Islet of Langerhans (tissue), 1 donor: ENCODE data around the gene CASTOR1.

Experiments used
- FAIRE-seq: peaks from one replicate; lab custom pipeline; 2011; peaks lifted over from hg19 to GRCh38; lab: Jason Lieb, UNC

Gene CASTOR1

GRCh38 chr22:30284172-30284571, 5.1 kb downstream of the CASTOR1 start:
- no peak for FAIRE-seq

DNA sequence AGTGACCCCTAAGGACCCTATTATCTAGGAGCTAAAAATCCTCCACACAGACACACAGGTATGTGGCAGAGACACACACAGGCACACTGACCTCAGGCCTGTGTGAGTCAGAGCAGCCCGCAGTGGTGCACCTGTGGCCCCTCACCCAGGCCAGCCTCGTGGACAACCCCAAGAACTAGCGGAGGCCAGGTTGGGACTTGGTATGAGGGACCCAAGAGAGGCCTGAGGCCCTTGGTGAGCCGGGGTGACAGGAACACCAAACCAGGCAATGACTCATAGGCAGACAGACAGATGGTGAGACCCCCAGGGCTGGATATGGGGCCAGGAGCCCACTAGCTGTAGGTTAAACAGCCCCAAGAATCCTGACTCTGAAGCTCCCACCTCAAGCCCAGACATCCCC, 6.0 kb downstream of the CASTOR1 start:
- no peak for FAIRE-seq

DNA sequence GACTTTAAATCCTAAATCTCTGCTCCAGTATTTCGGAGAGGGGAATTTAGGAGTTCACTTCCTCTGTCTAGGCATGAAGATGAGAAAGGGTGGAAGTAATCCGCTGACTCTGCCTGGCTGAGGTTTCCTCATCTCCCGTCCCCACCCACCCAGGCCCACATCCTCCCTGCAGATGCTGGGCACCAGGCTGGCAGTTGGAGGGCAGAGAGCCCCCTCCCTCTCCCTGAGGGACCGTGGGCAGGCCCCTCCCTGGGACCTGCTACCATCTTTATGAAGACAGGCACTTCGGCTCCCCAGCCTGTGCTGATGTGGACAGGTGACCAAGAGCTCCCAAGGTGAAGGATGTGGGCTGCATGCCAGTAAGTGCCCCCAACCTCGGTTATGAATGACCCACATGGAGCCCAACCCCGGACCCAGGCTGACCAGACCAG, 6.7 kb downstream of the CASTOR1 start:
- FAIRE-seq: no peak

DNA sequence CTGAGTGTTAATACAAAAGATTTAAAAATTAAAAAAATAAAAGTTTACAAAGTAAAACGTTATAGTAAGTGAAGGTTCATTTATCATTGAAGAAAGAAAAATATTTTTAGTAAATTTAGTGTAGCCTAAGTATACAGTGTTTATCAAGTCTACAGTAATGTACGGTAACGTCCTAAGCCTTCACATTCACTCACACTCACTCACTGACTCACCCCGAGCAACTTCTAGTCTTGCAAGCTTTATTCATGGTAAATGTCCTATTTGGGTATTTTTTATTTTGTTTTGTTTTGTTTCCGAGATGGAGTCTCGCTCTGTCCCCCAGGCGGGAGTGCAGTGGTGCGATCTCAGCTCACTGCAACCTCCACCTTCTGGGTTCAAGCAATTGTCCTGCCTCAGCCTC, 8.8 kb downstream of the CASTOR1 start:
- FAIRE-seq: no peak

DNA sequence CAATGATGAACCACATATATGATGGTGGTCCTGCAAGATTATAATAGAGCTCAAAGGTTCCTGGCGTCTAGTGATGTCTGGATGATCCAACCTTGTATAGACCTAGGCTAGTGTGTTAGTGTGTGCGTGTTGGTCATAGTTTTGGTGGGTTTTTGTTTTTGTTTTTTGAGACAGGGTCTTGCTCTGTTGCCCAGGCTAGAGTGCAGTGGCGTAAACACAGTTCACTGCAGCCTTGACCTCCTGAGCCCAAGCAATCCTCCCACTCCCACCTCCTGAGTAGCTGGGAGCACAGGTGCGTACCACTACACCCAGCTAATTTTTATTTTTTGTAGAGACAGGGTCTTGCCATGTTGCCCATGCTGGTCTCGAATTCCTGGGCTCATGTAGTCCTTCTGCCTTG, 9.4 kb downstream of the CASTOR1 start:
- FAIRE-seq: no peak

DNA sequence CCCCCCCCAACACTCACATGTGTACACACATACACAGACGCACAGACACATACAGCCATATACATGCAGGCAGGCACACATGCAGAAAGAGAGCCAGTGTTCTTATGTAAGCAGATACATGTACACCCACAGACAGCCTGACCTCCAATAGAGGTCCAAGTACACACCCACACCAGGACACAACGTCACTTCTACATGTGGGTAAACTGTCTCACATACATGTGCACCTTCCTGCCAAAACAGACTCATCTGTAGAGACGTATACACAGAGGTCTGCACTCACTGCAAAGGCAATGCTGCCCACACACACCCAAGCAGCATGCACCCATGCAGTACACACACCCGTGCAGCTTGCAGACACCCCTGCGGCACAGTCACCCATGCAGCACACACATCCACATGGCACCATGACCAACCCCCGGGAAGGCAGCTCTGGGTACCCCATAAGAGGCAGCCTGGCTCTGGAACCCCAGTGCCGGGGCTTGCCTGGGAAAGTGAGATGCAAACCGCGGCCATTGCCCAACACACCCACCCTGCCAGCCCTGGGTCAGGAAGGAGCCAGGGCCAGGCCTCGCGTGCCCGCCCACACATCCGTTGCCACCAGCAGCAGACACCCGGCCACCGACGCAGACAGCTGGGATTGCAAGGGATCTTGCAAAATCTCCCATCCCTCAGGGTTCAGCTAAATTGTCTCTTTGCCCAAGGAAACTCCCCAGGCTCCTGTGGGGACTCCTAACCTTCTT, 10.1 kb downstream of the CASTOR1 start:
- FAIRE-seq: no peak

- FAIRE-seq: no peak
These were observed 11.6 kb downstream of the CASTOR1 start for GRCh38 chr22:30277547-30278344.

GRCh38 chr22:30276039-30276438, 13.3 kb downstream of the CASTOR1 start:
- FAIRE-seq: no peak

- FAIRE-seq: no peak
These were observed 13.7 kb downstream of the CASTOR1 start for GRCh38 chr22:30275625-30276024.

- no peak for FAIRE-seq
These were observed 14.9 kb downstream of the CASTOR1 start for GRCh38 chr22:30274437-30274812.

- no peak for FAIRE-seq
These were observed 15.4 kb downstream of the CASTOR1 start for GRCh38 chr22:30273711-30274436.

DNA sequence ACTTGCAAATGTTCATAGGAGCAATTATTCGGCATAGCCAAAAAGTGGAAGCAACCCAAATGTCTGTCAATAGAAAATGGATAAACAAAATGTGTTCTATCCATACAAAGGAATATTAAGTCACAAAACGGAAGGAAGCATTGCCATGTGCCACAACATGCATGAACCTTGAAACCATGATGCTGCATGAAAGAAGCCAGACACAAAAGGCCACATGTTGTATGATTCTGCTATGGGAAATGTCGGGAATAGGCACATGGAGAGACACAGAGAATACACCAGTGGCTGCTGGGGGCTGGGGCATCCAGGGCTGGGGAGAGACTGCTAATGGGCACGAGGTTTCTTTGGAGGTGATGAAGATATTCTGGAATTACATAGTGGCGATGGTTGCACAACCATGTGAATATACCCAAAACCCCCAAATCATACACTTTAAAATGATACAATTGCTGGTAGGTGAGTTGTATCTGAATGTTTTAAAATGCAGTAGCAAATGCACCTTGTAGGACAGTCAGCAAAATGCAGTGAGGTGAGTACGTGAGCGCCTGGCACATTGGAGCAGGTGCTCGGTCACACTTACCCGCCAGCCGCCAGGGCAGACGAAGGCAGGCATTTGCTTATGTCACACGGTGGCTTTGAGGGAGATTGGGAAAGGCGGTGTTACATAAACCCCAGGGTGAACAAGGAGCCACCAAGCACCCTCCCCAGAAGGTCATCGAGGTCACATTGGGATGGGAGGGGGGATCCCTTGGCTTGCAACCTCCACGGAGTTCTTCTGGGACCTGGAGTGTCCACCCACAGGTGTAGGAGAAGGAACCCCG, 16.3 kb downstream of the CASTOR1 start:
- FAIRE-seq: no peak

GRCh38 chr22:30270832-30271231, 18.5 kb downstream of the CASTOR1 start:
- FAIRE-seq: no peak

DNA sequence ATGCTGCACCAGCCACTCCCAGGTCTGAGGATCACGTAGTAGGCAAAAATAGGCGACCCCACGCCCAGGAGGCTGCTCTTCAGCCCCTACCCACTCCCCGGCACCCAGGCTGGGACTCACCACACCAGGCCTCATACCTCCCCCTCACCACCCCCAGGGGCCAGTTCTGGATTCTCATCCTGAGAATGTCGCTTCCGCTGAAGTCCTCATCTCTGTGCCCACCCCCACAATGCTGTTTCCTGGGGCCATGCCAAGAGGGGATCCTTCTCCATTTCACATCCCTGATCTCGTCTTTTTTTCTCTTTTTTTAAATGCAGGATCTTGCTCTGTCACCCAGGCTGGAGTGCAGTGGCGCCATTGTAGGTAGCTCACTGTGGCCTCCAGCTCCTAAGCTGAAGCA, 21.0 kb downstream of the CASTOR1 start:
- FAIRE-seq: no peak

DNA sequence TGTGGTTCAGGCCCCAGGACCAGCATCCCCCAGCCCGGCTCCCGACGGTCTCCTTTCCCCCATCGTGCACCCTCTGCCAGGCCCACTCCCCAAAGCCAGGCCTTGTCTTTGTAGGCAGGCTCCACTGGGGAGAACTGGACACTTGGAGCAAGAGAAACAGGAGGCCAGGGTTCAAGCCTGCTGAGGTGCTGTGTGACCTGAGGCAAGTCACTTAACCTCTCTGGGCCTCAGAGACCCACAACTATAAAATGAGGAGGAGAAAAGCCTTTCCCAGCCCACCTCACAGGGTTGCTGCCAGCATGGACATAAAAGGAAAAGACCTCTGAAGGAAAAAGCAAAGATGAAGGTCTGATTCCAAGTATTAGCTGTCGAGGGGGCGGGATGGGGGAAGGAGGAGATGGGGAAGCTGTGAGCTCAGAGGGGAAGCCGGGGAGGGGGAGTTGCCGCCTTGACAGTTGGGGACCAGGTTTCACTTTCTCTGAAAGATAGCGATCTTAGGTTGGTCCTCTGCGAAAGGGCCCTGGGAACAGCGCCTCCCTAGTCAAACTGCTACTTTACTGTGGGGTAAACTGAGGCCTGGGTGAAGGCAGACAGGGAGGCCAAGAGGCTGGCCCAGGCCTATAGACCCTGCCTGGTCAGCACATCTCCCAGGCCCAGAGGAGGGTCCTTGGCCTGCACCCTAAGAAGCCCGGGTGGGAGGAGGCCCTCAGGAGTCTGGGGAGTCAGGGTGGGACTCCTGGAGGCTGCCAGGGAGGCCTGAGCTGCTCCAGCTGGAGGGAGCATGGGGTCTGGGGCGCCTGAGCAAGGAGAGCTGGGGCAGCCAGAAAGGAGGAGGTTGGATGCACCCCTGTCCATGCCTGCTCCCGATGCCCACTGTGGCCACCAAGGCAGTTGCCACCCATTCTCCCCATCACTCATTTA, 21.7 kb downstream of the CASTOR1 start:
- no peak for FAIRE-seq

- FAIRE-seq: no peak
These were observed 22.6 kb downstream of the CASTOR1 start, which contains the start of gene OSM for GRCh38 chr22:30266445-30267381. Gene OSM, minus strand, starts transcription at chr22:30266851. Its CDS starts 52 bp downstream, at chr22:30266799.

DNA sequence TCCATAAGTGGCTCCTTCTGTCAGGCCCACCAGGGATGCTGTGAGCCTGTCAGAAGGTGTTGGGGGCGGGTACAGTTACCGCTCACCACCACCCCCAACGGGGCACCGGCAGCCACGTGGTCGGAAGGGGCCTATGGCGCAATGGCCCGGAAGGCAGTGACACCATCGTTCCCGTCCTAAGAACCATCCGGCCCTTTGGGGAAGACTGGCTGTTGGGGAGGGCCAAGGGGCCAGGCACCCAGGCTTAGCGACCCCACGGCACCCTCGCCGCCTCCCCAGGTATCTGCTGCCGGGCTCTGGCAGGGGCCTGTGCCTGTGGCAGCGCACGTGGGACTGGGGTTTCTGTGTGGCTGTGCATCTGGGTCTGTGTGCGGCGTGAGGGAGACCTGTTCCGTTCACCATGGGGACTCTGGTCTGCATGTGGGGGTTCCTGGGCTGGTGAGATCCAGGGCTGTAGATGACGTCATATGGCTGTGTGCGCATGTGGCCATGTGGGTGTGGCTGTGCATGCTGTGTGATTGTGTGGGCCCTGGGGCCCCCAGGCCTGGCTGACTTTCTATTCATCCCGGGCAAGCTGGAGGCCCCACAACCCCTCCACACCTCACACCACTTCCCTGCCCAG, 23.4 kb downstream of the CASTOR1 start:
- no peak for FAIRE-seq

GRCh38 chr22:30265131-30265720, 24.1 kb downstream of the CASTOR1 start:
- no peak for FAIRE-seq

DNA sequence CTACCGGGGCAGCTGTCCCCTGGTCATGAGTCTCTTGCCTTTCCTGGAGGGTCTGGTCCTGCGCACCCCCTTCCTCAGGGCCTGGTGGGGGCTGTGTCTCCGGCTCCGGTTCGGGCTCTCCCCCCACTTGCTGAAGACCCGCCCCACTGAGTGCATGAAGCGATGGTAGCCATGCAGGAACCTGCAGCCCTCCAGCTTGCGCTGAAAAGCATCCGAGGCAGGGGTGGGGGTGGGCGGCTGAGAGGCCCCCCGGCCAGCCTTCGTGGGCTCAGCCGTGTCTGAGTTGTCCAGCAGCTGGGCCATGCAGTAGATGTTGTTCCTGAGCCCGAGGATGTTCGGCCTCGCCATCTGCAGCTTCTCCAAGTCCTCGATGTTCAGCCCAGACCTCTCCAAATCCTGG, 25.4 kb downstream of the CASTOR1 start:
- FAIRE-seq: no peak
